AG09309 (cell line): ENCODE measurements around the gene ELOVL3.

Experiments used
- DNase-seq: peaks from one replicate; pipeline ENCODE4 v3.0.0-alpha.2; 2010; ENCODE audit warnings: low read depth
- H3K4me3 ChIP-seq: 2 replicates; pipeline ENCODE4 v1.5.1; 2011; ENCODE audit warnings: mild to moderate bottlenecking, low read depth, low read length, moderate library complexity; ENCODE audit not compliant: control insufficient read depth
- TF ChIP-seq, protein P1 (sequence below): IDR thresholded peaks from 2 replicates; pipeline ENCODE4 v1.5.1; 2011; ENCODE audit warnings: mild to moderate bottlenecking, low read depth, low read length, inconsistent platforms; ENCODE audit not compliant: insufficient read depth, control insufficient read depth; ENCODE audit errors: missing control alignments

The ELOVL3 gene

DNA sequence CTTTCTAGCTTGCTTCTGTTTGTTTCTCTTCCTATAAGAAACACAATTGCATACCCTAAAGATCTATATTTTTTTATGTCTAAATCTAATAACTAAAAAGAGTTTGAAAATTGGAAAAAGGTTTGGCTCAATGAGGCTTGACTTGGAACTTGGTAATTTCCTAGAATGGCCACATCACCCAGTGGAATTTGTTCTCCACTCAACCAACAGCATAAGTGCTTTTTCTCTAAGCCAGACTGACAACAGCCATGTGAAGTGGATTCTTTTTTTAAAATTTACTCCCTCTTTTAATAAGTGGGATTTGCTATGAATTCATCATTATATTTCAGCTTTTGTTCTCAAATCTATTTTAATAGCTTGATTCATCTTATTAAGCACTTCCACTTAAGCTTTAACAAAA, 53.0 kb downstream of the ELOVL3 start:
- H3K4me3 ChIP-seq = no peak overlapping the region
- TF ChIP-seq, protein P1, sequence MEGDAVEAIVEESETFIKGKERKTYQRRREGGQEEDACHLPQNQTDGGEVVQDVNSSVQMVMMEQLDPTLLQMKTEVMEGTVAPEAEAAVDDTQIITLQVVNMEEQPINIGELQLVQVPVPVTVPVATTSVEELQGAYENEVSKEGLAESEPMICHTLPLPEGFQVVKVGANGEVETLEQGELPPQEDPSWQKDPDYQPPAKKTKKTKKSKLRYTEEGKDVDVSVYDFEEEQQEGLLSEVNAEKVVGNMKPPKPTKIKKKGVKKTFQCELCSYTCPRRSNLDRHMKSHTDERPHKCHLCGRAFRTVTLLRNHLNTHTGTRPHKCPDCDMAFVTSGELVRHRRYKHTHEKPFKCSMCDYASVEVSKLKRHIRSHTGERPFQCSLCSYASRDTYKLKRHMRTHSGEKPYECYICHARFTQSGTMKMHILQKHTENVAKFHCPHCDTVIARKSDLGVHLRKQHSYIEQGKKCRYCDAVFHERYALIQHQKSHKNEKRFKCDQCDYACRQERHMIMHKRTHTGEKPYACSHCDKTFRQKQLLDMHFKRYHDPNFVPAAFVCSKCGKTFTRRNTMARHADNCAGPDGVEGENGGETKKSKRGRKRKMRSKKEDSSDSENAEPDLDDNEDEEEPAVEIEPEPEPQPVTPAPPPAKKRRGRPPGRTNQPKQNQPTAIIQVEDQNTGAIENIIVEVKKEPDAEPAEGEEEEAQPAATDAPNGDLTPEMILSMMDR = no peak
- no peak for DNase-seq
